Measurements from ENCODE around the gene HCLS1. TPM values are rescaled to one million over a fixed set of nuclear protein-coding genes. Genes with fewer than 3 reads are reported as not detected.

The HCLS1 gene
- total RNA-seq, 4 donors from 2014 or later: 61.5 to 164 (median 132) TPM

- TF ChIP-seq CTCF (IDR thresholded peaks at IDR 0.05): no peak
- DNase-seq (ENCODE audit: low spot score) (no peak), ATAC-seq (ENCODE audit: low FRiP score) (no peak)
These were observed 1.8 kb downstream of the HCLS1 start for GRCh38 chr3:121658716-121659435.

- TF ChIP-seq CTCF (IDR thresholded peaks at IDR 0.05): no peak
- no peak for ATAC-seq (ENCODE audit: low FRiP score)
- DNase-seq (ENCODE audit: low spot score): no peak
These were observed 6.0 kb downstream of the HCLS1 start for GRCh38 chr3:121654493-121655385.

GRCh38 chr3:121651684-121652083 is 9.0 kb downstream of the HCLS1 start:
- no peak for ATAC-seq (ENCODE audit: low FRiP score)
- TF ChIP-seq CTCF (IDR thresholded peaks at IDR 0.05): no peak
- no peak for DNase-seq (ENCODE audit: low spot score)

GRCh38 chr3:121649645-121650044 is 11.1 kb downstream of the HCLS1 start:
- DNase-seq (ENCODE audit: low spot score) (no peak), ATAC-seq (ENCODE audit: low FRiP score) (no peak)
- TF ChIP-seq CTCF (IDR thresholded peaks at IDR 0.05): no peak

- no peak for DNase-seq (ENCODE audit: low spot score)
- no peak for TF ChIP-seq CTCF (IDR thresholded peaks at IDR 0.05)
- ATAC-seq (ENCODE audit: low FRiP score): no peak
These were observed 12.3 kb downstream of the HCLS1 start for GRCh38 chr3:121648219-121648958.

- TF ChIP-seq CTCF (IDR thresholded peaks at IDR 0.05): no peak
- no peak for ATAC-seq (ENCODE audit: low FRiP score)
- DNase-seq (ENCODE audit: low spot score): no peak
These were observed 15.6 kb downstream of the HCLS1 start for GRCh38 chr3:121645054-121645453.
